ENCODE measurements around the gene TBCK. TPM values are rescaled to one million over a fixed set of nuclear protein-coding genes. Genes with fewer than 3 reads are reported as not detected.

Gene TBCK
- total and polyA plus RNA-seq, 2 of the 13 experiments (the other 11 are each of a cell fraction or from before 2014, with no cell fraction given), result 51.0 to 62.4 TPM

DNA sequence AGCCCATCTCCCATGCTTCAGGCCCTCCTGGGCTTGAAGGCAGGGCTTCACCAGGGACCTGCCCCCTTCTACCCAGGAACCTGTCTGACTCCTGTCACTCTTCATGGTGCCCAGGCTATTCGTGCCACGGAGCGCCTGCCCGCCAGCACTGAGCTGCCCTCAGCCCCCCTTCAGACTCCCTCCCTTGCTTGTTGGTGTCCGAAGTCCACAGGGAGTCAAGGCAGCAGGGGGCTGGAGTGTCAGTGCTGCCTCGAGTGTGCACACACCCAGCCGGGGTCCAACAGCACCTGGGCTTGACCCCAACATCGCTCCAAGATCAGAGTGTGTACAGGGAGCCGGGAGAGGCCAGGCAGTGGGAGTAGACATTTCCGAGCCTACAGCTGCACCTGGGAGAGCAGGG lies 59.8 kb downstream of the TBCK start:
- no peak for ATAC-seq
- Histone ChIP-seq H3K9me3 (ENCODE audit: low read length) (no peaks in the 10 kb centered on the region), H2AFZ (ENCODE audit: low read length) (no peak overlapping the region), H3K27ac (ENCODE audit: extremely low read length, insufficient read depth, low read length) (peak overlapping the region; percentile 94), H3K36me3 (replicated peaks in 1 of 2; ENCODE audit: control insufficient read depth in 1 of 2, insufficient read depth in 2 of 2, low read length in 2 of 2) (peaks cover 14 to 21% of the 10 kb centered on the region in 2 experiments), H3K4me1 (ENCODE audit: insufficient read depth, low read length) (peaks cover 66% of the 10 kb centered on the region), H3K4me3 (replicated peaks in 1 of 3; ENCODE audit: insufficient read depth in 1 of 3, low read depth in 2 of 3, low read length in 3 of 3) (no peak overlapping the region), H3K79me2 (ENCODE audit: insufficient read depth, low read length) (peaks cover 22% of the 10 kb centered on the region), H4K20me1 (ENCODE audit: insufficient read depth, low read length) (no peaks in the 10 kb centered on the region), H3K9ac (ENCODE audit: insufficient read depth, low read depth, low read length) (no peak overlapping the region), H3K4me2 (ENCODE audit: low read depth, low read length) (no peak overlapping the region), H3K27me3 (ENCODE audit: control insufficient read depth in 1 of 2, insufficient read depth in 2 of 2, low read length in 2 of 2) (no peaks in the 10 kb centered on the region)
- FAIRE-seq, result no peak
- in situ Hi-C loops (cut with HindIII; ENCODE audit: extremely low pct_ligation_motif_present, low pct_unique_long_range_greater_than_20kb) (no loop called here), intact Hi-C loops (cut with micrococcal nuclease; ENCODE audit: unreplicated experiment) (no loop called here)
- no TSS peak for BruUV-seq (replicated peaks)
- 100% methylated on average over 1 of the region's 10 CpGs for WGBS (ENCODE audit: low lambda C conversion rate)
- no peak for DNase-seq (ENCODE audit: low spot score)
- ChIA-PET CTCF (ENCODE audit: low intra/inter-chr PET ratio, low total read pairs) (no interaction called here), POLR2A (interaction anchor here (0.9 to 1.2 kb wide), 2 partner anchors 8 to 59 kb away, joined by 4 to 7 read pairs; partner anchors contain the start of gene TBCK)
- TF ChIP-seq ELF4 (CRISPR knock-in tag; IDR thresholded peaks at IDR 0.05; ENCODE audit: borderline replicate concordance), result no peak
- no peak; the same call in 1 of the 2 replicates for TF ChIP-seq ZNF768 (CRISPR knock-in tag; IDR thresholded peaks at IDR 0.05)
- TF ChIP-seq ZMYM2 (CRISPR knock-in tag; IDR thresholded peaks at IDR 0.05), result peak; percentile 40; the same call in 1 of the 2 replicates
- TF ChIP-seq ZNF839 (CRISPR knock-in tag; IDR thresholded peaks at IDR 0.05; ENCODE audit: borderline replicate concordance), result 0 out of 2 replicates have a peak, but pooled peaks have one; percentile 25
- TF ChIP-seq, protein P1, sequence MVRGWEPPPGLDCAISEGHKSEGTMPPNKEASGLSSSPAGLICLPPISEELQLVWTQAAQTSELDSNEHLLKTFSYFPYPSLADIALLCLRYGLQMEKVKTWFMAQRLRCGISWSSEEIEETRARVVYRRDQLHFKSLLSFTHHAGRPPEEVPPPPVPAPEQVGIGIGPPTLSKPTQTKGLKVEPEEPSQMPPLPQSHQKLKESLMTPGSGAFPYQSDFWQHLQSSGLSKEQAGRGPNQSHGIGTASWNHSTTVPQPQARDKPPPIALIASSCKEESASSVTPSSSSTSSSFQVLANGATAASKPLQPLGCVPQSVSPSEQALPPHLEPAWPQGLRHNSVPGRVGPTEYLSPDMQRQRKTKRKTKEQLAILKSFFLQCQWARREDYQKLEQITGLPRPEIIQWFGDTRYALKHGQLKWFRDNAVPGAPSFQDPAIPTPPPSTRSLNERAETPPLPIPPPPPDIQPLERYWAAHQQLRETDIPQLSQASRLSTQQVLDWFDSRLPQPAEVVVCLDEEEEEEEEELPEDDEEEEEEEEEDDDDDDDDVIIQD (CRISPR knock-in tag; IDR thresholded peaks at IDR 0.05; ENCODE audit: low read depth), result peak; percentile 14; the same call in 1 of the 2 replicates
- TF ChIP-seq, protein P2, sequence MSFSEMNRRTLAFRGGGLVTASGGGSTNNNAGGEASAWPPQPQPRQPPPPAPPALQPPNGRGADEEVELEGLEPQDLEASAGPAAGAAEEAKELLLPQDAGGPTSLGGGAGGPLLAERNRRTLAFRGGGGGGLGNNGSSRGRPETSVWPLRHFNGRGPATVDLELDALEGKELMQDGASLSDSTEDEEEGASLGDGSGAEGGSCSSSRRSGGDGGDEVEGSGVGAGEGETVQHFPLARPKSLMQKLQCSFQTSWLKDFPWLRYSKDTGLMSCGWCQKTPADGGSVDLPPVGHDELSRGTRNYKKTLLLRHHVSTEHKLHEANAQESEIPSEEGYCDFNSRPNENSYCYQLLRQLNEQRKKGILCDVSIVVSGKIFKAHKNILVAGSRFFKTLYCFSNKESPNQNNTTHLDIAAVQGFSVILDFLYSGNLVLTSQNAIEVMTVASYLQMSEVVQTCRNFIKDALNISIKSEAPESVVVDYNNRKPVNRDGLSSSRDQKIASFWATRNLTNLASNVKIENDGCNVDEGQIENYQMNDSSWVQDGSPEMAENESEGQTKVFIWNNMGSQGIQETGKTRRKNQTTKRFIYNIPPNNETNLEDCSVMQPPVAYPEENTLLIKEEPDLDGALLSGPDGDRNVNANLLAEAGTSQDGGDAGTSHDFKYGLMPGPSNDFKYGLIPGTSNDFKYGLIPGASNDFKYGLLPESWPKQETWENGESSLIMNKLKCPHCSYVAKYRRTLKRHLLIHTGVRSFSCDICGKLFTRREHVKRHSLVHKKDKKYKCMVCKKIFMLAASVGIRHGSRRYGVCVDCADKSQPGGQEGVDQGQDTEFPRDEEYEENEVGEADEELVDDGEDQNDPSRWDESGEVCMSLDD (CRISPR knock-in tag; IDR thresholded peaks at IDR 0.05; ENCODE audit: borderline replicate concordance), result no peak
- TF ChIP-seq, protein P3, sequence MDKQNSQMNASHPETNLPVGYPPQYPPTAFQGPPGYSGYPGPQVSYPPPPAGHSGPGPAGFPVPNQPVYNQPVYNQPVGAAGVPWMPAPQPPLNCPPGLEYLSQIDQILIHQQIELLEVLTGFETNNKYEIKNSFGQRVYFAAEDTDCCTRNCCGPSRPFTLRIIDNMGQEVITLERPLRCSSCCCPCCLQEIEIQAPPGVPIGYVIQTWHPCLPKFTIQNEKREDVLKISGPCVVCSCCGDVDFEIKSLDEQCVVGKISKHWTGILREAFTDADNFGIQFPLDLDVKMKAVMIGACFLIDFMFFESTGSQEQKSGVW (CRISPR knock-in tag; IDR thresholded peaks at IDR 0.05; ENCODE audit: borderline replicate concordance), result no peak
- no peak for TF ChIP-seq MAFK (conservative IDR thresholded peaks at IDR 0.05 in 1 of 2, IDR thresholded peaks at IDR 0.05 in 1 of 2; ENCODE audit: low read length in 2 of 2)
- TF ChIP-seq, protein P4, sequence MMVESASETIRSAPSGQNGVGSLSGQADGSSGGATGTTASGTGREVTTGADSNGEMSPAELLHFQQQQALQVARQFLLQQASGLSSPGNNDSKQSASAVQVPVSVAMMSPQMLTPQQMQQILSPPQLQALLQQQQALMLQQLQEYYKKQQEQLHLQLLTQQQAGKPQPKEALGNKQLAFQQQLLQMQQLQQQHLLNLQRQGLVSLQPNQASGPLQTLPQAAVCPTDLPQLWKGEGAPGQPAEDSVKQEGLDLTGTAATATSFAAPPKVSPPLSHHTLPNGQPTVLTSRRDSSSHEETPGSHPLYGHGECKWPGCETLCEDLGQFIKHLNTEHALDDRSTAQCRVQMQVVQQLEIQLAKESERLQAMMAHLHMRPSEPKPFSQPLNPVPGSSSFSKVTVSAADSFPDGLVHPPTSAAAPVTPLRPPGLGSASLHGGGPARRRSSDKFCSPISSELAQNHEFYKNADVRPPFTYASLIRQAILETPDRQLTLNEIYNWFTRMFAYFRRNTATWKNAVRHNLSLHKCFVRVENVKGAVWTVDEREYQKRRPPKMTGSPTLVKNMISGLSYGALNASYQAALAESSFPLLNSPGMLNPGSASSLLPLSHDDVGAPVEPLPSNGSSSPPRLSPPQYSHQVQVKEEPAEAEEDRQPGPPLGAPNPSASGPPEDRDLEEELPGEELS (CRISPR knock-in tag; IDR thresholded peaks at IDR 0.05), result no peak
- TF ChIP-seq AGO2 (optimal IDR thresholded peaks at IDR 0.05; ENCODE audit: low read depth, low read length), result peak; percentile 66
- 0 out of 2 replicates have a peak, but pooled peaks have one; percentile 21 for TF ChIP-seq GATAD2A (CRISPR knock-in tag; IDR thresholded peaks at IDR 0.05)
- peak; percentile 79 for TF ChIP-seq ZMYM4 (CRISPR knock-in tag; IDR thresholded peaks at IDR 0.05)
